Heart left ventricle (tissue), 13 donors: ENCODE results near the gene ATAD1.

Experiments
- POLR2A ChIP-seq, 2 donors: fragments of 450-650 bp; IDR thresholded peaks; one replicate each; pipeline ENCODE4 v1.6.1; 2017; ENCODE audit warnings: antibody characterized with exemption in 2 of 2, mild to moderate bottlenecking in 2 of 2, moderate library complexity in 2 of 2
- TF ChIP-seq, protein P1 (sequence below), 12 donors: fragments of 200-600 bp; sonication (generic) in 4 of 12; IDR thresholded peaks; one replicate each; pipeline versions ENCODE4 v1.5.0 to v1.8.0; 2018 to 2022; ENCODE audit warnings: antibody characterized with exemption in 12 of 12, mild to moderate bottlenecking in 5 of 12
- donor health status: ischemic (EF 13 %, LVEDD 7.1; RV severe dilation, severe dysfunction).
- donor health status: DM: no; HTN: yes; CAD: no.
- donor health status: DM: no; HTN: no; CAD: no.
- donor health status: ischemic (EF 25% LVEDD 6.9; RV normal size, moderate dysfunction).
- donor health status: ischemic (EF 25% LVEDD 5.7; RV mildly dilated, moderate dysfunction).
- donor health status: ischemic (EF 35%, LVEDD 5.7; RV mildly dilated, moderate dysfunction).
- donor health status: nonischemic (EF 11% LVEDD 7.7; RV severe dilation, severe dysfunction).
- donor health status: DM: yes; HTN: yes; CAD: no.
- donor health status: PGD.
- donor health status: ischemic (EF 29% LVEDD 5.4; RV normal size, mild dysfunction).
- donor health status: nonischemic (EF 23%, LVEDD 6.1; RV moderate dilation, normal function).

DNA sequence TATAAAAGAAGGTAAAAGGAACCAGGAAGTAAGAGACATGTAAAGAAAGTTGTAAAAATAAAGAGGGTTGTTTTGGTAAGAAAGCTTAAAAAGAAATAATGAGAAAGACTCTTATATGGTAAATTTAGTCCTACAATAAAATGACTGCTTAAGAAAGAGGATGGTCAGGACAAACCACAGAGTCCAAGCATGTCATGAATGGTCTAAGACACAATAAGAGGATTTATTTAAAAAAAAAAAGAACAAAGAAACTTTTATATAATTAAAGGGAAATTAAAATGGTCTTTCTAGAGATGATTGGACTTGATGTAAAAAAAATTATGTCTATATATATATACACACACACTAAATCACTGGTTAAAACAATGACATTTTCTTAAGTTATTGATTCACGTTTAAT, 18.2 kb downstream of the ATAD1 start:
- TF ChIP-seq POLR2A (IDR thresholded peaks at IDR 0.05) = no peak
- TF ChIP-seq, protein P1, sequence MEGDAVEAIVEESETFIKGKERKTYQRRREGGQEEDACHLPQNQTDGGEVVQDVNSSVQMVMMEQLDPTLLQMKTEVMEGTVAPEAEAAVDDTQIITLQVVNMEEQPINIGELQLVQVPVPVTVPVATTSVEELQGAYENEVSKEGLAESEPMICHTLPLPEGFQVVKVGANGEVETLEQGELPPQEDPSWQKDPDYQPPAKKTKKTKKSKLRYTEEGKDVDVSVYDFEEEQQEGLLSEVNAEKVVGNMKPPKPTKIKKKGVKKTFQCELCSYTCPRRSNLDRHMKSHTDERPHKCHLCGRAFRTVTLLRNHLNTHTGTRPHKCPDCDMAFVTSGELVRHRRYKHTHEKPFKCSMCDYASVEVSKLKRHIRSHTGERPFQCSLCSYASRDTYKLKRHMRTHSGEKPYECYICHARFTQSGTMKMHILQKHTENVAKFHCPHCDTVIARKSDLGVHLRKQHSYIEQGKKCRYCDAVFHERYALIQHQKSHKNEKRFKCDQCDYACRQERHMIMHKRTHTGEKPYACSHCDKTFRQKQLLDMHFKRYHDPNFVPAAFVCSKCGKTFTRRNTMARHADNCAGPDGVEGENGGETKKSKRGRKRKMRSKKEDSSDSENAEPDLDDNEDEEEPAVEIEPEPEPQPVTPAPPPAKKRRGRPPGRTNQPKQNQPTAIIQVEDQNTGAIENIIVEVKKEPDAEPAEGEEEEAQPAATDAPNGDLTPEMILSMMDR (IDR thresholded peaks at IDR 0.05) = no peak
